PC-9 (cell line): ENCODE data around the gene CDK5RAP2.

Experiments
- CTCF ChIP-seq: fragments of 200-600 bp; sonication (generic); conservative IDR thresholded peaks from 2 replicates; pipeline ENCODE4 v1.6.1; 2017; ENCODE audit warnings: mixed run types, antibody characterized with exemption, mild to moderate bottlenecking, moderate library complexity
- EZH2 ChIP-seq: fragments of 200-600 bp; sonication (generic); IDR thresholded peaks from 2 replicates; pipeline ENCODE4 v1.8.0; 2017; ENCODE audit warnings: antibody characterized with exemption, low read depth

- TF ChIP-seq EZH2 (no peak), CTCF (no peak)
These were observed 13.4 kb upstream of the CDK5RAP2 start for GRCh38 chr9:120593250-120593954.
